Tongue (tissue), 2 donors: ENCODE results near the gene OGDH. TPM values are rescaled to one million over a fixed set of nuclear protein-coding genes. Genes with fewer than 3 reads are reported as not detected.
"Not testable (repeated sequence)": the region's sequence is repeated elsewhere in the genome, so short reads cannot be mapped to it uniquely, and the experiment has no call there.

Experiments used
- DNase-seq: peaks from one replicate; pipeline ENCODE4 v3.0.0-alpha.2; 2015
- total RNA-seq: library from RNA; depleted of rRNA; stranded (reverse); fragments of >200 nt; gene quantifications from one replicate; pipeline ENCODE4 v1.2.3, GENCODE V29; 2014

The OGDH gene
- total RNA-seq, 1 donor from 2014 or later: 198 TPM

DNA sequence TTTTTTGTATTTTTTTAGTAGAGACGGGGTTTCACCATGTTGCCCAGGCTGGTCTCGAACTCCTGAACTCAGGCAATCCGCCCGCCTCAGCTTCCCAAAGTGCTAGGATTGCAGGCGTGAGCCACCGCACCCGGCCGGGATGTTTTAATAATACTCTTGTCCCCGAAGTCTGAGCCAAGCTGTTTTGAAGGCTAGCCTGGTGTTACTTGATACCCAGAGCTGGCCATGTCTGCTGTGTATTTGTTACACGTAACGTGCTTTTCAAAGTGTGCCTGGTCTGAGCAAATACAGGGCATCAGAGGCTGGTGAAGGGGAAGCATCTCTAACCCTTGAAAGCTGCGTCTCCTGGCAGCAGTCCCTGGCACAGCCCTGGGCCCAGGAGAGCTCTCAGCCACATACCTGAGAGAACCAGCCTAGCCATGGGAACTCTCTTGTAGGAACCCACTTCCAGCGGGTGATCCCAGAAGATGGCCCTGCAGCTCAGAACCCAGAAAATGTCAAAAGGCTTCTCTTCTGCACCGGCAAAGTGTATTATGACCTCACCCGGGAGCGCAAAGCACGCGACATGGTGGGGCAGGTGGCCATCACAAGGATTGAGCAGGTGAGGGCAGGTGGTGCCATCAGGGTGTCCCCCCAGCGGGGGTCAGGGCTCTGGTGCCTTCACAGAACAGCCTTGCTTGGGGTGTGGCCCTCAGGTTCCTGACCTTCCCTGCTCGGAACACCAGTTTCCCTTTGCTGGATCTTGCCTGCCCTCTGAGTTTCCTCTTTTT lies 100.5 kb downstream of the OGDH start:
- no peak for DNase-seq

DNA sequence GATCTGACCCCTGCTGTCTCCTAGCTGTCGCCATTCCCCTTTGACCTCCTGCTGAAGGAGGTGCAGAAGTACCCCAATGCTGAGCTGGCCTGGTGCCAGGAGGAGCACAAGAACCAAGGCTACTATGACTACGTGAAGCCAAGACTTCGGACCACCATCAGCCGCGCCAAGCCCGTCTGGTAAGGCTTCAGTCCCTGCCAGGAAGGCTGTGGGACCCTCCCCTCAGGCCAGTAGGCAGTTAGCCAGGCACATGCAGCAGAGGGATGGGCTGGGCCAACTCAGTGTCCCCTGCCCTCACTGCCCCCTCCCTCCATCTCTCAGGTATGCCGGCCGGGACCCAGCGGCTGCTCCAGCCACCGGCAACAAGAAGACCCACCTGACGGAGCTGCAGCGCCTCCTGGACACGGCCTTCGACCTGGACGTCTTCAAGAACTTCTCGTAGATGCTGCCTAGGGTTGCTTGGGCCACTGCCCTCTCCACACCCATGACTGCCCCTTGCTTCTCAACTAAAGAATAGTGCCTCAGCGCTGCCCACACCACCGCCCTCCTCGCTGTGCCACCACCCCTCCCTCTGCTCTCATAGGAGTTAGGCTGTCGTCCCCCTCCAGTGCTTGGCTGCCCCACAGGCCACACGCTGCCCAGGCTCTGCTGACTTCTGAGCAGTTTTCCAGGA lies 101.3 kb downstream of the OGDH start:
- DNase-seq: no peak

GRCh38 chr7:44709011-44709915 lies 102.8 kb downstream of the OGDH start:
- DNase-seq: no peak

- no peak for DNase-seq
Measured at GRCh38 chr7:44709945-44710596, 103.6 kb downstream of the OGDH start.

DNA sequence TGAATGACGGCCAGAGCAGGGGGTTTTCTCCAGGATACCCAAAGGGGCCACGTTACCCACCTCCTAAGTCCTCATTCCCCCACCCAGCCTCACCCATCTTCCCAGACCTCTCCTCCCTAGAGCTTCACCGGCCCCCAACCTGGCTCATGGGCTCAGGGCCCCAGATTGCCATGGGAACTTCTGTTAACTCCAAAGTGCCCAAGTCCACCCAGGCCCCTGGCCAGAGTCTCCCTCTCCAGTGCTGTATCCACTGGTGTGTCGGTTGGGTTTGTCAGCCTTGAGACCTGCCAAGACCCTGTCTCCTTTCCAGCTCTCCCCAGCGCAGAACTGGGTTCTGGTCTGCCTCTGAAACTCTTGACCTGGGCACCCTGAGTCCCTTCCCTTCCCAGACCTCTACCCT lies 105.1 kb downstream of the OGDH start:
- no peak for DNase-seq

DNA sequence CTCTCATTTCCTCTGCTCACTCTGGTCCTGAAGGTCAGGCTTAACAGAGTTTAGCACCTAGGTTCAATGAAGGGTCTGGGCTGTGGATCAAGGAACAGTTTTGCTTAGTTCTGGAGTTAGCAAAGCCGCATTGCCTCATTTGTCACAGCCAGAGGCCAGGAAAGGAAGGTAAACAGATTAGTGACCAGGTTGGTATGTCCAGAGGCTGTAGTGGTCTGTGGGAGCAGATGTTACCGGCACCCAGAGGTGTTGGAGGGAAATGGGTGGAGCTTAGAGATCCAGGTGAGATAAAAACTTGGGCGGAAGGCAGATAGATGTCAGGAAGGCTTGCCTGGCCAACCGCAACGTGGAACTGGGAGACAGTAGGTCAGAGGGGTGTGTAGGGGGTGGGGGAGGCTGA lies 105.6 kb downstream of the OGDH start:
- DNase-seq: no peak

DNA sequence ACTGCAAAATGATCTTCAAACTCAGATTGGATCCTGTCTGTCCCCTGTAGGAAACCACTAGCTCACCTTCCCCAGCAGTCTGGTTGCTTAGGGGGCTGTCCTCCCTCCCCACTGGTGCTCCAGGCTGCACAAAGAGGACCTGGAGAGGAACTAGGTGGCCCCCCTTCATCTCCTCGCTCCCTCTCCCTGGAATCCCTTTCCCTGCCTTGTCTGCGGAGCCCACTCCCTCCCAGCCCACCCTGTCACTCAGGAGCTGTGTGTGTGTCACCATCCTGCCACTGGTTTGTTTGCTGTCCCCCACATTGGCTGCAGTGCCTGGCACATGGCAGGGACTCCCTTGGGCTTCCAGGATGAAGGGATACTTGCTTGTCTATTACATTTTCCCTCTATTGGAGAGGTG lies 106.7 kb downstream of the OGDH start:
- DNase-seq: no peak

DNA sequence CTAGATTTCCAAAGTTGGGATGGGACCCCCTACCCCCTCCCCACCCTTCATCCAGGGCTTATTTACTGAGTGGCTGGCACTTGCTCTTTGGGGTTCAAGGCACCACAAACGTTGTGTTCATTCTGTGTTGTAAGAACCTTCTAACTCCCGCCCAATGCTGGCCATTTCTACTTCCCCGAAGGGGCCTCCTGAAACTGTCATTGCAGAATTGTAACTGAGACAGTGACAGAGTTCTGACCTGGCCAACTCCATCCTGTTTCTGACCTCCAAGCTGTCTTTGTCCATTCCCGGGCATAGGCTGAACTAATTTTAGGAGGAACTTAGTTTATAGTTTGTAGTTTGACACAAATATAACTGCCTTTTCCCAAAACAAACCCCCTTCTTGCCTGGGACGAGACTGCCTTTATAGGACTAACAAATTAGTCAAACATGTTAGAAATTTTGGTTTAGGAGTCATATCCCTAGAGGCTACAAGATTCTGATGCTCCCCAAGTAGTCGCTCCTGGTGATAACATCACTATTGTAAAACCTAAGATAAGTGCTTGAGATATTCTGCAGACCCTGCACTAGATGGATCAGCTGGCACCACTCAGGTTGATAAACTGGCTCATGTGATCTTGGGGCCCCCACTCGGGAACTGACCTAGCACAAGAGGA lies 107.4 kb downstream of the OGDH start:
- DNase-seq: no peak

DNA sequence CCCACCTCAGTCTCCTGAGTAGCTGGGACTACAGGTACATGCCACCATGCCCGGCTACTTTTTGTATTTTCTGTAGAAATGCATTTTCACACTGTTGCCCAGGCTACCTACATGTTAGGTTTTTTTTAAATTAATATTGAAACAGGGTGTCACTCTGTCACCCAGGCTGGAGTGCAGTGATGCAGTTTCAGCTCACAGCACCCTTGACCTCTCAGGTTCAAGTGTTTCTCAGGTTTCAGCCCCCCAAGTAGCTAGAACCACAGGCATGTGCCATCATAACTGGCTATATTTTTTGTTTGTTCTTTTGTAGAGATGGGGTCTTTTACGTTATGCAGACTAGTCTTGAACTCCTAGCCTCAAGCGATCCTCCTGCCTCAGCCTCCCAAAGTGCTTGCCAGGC lies 109.8 kb downstream of the OGDH start:
- no peak for DNase-seq

DNA sequence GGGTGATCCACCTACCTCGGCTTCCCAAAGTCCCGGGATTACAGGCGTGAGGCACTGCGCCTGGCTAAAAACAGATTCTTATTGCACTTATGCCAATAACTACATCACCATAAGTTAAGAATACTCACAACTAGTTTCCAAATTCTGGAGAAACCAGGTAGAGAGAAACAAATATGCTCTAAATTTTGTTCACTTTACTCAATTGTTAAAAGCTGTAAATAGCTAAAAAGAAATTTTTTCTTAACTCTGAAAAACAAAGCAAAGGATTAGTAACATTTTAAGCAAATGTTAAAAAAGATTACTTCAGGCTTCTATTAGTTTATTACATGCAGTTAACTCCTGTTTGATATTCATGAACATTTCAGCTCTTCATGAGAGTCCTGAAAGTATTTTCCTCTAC lies 113.9 kb downstream of the OGDH start:
- DNase-seq: no peak

DNA sequence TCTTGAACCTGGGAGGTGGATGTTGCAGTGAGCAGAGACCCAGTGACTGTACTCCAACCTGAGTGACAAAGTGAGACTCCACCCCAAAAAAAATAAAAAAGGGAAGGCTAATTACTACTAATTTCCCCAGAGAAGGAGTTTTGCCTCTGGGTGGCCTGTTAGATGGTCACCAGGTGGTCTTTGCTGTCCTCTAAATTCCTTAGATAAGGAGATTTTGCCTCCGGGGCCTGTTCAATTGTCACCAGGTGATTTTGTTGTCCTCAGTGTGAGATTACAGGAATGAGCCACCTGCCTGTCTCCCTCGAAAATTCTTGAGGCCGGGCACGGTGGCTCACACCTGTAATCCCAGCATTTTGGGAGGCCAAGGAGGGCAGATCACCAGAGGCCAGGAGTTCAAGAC lies 117.8 kb downstream of the OGDH start:
- DNase-seq: no peak

DNA sequence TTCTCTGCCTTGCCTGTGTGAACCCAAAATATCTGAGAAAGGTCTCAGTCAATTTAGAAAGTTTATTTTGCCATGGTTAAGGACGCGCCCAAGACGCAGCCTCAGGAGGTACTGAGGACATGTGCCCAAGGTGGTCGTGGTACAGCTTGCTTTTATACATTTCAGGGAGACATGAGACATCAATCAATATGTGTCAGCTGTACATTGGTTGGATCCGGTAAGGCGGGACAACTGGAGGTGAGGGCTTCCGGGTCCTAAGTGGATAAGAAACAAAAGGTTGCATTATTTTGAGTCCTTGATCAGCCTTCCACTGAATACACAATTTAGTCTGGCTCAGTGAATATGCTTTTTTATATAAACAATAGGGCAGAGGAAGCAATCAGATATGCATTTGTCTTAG lies 119.8 kb downstream of the OGDH start:
- not testable (repeated sequence) for DNase-seq

DNA sequence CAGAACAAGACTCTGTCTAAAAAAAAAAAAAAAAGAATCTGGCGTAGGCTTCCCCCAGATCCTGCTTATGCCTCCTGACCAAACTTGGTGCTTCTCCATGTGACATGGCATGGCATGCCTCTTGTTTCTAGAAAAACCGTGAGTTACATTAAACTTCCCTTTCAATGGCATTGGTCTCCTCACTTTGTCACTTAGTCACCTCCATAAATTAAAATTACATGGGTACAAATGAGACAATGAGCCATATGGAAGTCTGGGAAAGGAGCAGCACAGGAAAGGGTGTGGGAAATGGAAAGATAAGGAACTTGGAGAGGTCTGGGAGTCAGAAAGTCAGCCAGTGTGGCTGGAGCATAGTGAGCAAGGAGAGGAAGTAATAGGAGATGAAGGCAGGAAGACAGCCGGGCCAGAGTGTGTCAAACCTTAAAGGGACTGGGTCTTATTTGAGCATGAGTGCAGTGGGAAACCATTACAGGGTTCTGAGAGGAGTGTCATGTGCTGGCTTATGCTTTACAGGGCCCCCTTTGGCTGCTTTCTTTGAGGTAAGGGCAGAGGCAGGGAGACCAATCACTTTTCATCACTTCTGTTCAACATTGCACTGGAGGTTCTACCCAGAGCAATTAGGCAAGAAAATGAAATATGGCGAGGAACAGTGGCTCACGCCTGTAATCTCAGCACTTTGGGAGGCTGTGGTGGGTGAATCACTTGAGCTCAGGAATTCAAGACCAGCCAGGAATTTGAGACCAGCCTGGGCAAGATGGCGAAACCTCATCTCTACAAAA lies 120.9 kb downstream of the OGDH start:
- DNase-seq: no peak

GRCh38 chr7:44727937-44728262 lies 121.5 kb downstream of the OGDH start:
- no peak for DNase-seq

DNA sequence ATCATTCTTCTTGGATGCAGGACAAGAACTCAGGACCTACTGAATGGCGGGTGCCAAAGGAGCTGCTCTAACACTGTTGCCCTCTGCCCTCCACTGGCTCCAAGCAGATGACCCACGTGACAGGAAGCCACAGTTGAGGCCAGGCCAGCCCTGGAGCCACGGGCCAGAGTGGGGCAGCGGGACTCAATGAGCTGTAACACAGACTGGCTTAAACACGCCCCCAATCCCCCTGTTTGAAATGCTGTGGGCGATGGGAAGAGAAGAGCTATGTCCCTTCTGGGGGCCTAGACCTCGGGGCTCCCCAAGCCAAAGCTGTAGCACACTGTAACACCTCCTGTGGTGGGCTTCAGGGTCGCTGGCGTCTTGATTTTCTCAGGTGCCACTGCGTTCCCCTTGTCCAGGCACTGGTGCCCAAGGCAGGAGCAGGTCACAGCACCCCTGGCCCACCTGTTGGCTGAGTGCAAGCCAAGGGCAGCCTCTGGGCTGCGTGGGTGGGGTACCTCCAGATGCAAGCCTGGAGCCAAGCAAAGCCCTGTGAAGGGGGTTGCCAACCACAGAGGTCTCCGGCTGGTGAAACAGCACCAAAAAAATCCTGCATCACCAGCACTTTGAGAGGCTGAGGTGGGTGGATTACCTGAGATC lies 123.6 kb downstream of the OGDH start:
- DNase-seq: no peak

DNA sequence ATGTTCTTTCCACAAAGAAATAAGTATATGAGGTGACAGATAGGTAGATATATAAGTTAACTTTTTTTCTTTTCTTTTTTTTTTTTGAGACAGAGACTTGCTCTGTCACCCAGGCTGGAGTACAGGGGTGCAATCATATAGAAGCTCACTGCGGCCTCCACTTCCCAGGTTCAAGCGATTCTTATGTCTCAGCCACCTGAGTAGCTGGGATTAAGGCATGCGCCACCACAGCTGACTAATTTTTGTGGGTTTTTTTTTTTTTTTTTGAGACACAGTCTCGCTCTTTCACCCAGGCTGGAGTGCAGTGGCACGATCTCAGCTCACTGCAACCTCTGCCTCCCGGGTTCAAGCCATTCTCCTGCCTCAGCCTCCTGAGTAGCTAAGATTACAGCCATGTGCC lies 126.5 kb downstream of the OGDH start:
- not testable (repeated sequence) for DNase-seq

DNA sequence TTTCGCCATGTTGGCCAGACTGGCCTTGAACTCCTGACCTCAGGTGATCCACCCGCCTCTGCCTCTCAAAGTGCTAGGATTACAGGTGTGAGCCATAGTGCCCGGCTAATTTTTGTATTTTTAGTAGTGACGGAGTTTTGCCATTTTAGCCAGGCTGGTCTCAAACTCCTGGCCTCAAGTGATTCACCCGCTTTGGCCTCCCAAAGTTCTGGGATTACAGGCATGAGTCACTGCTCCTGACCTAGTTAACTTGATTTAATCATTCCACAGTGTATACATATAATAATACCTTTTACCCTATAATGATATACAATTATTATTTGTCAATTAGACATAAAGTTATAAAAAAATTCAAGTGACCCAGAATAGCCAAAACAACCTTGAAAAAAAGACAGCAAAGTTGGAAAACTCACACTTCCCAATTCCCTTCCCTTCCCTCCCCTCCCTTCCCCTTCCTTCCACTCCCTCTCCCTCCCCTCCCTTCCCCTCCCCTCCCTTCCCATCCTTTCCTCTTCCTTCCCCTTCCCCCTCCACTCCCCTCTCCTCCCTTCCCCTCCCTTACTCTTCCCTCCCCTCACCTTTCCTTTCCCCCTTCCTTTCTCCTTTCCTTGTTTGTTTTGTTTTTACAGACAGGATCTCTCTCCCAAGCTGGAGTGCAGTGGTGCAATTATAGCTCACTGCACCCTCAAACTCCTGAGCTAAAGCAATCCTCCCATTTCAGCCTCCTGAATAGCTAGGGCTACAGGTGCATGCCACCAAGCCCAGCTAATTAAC lies 127.5 kb downstream of the OGDH start:
- DNase-seq: no peak

GRCh38 chr7:44735403-44736165 lies 129.2 kb downstream of the OGDH start:
- DNase-seq: no peak

DNA sequence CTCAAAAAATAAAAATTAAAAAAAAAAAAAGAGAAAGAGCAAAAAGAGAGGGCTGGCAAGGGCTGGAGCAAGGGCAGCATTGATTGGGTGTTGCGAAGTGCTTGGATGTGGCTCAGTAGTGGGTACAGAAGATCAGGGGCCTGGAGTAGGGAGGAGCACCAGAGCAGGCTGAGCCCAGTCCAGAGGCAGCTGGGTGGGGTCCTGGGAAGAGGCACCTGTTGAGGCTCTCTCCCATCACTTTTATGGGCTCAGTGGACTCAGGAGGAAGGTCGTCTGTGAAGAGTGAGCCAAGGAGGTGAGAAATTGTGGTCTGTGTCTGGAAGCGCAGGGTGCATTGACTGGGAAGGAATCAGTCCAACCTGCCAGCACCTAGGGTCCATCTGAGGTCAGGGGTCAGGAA lies 130.5 kb downstream of the OGDH start:
- no peak for DNase-seq
